Measurements from ENCODE around the gene PDE4B. TPM values are rescaled to one million over a fixed set of nuclear protein-coding genes. Genes with fewer than 3 reads are reported as not detected.

Gene PDE4B
- total RNA-seq, 1 donor from 2014 or later: 7.6 TPM

DNA sequence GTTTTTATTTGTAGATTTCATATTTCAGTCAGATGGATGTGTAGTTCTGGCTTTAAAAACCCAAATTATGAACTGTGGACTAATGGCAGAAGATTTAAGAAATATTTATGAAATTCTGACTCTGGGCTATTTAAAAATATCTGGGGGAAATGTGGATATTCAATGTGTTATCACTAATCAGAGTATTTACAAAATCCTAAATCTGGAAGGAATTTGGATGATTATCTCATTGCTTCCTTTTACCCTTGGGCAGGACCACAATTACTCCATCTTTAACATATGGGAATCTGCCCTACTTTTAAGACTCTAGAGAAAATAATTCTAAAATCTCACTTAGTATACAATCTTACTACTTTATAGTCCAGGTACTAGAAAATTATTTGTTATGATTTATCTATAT lies 203.2 kb downstream of the PDE4B start:
- Mint-ChIP-seq H3K27me3 (ENCODE audit: low read depth, unreplicated experiment) (no peaks in the 10 kb centered on the region), H3K9me3 (ENCODE audit: unreplicated experiment) (no peaks in the 10 kb centered on the region), H3K4me1 (ENCODE audit: low read depth, unreplicated experiment) (peaks cover 3% of the 10 kb centered on the region), H3K36me3 (ENCODE audit: low read depth, unreplicated experiment) (no peaks in the 10 kb centered on the region), H3K27ac (ENCODE audit: unreplicated experiment) (no peak overlapping the region), H3K4me3 (ENCODE audit: unreplicated experiment) (no peak overlapping the region)
- Histone ChIP-seq H3K4me3 (ENCODE audit: insufficient read depth, low read depth, low read length) (no peak overlapping the region), H3K4me2 (ENCODE audit: low read length) (no peak overlapping the region), H3K79me2 (ENCODE audit: insufficient read depth, low read length) (no peaks in the 10 kb centered on the region), H3K36me3 (ENCODE audit: insufficient read depth, low read length) (no peaks in the 10 kb centered on the region), H4K20me1 (ENCODE audit: insufficient read depth, low read length) (no peaks in the 10 kb centered on the region), H3K9ac (ENCODE audit: low read length) (no peak overlapping the region), H3K4me1 (ENCODE audit: insufficient read depth, low read length) (no peaks in the 10 kb centered on the region), H3K27me3 (ENCODE audit: insufficient read depth, low read length) (no peaks in the 10 kb centered on the region), H3K27ac (ENCODE audit: low read depth, low read length) (no peak overlapping the region), H3K9me3 (ENCODE audit: insufficient read depth, low read depth, low read length) (no peaks in the 10 kb centered on the region), H2AFZ (ENCODE audit: low read depth, low read length) (no peak overlapping the region)
- no peak for DNase-seq (ENCODE audit: low read depth)
- FAIRE-seq: no peak
- TF ChIP-seq, protein P1, sequence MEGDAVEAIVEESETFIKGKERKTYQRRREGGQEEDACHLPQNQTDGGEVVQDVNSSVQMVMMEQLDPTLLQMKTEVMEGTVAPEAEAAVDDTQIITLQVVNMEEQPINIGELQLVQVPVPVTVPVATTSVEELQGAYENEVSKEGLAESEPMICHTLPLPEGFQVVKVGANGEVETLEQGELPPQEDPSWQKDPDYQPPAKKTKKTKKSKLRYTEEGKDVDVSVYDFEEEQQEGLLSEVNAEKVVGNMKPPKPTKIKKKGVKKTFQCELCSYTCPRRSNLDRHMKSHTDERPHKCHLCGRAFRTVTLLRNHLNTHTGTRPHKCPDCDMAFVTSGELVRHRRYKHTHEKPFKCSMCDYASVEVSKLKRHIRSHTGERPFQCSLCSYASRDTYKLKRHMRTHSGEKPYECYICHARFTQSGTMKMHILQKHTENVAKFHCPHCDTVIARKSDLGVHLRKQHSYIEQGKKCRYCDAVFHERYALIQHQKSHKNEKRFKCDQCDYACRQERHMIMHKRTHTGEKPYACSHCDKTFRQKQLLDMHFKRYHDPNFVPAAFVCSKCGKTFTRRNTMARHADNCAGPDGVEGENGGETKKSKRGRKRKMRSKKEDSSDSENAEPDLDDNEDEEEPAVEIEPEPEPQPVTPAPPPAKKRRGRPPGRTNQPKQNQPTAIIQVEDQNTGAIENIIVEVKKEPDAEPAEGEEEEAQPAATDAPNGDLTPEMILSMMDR (IDR thresholded peaks at IDR 0.05; ENCODE audit: insufficient read depth, low read depth, low read length): no peak
- TF ChIP-seq EZH2 (IDR thresholded peaks at IDR 0.05; ENCODE audit: insufficient read depth, low read length): no peak

DNA sequence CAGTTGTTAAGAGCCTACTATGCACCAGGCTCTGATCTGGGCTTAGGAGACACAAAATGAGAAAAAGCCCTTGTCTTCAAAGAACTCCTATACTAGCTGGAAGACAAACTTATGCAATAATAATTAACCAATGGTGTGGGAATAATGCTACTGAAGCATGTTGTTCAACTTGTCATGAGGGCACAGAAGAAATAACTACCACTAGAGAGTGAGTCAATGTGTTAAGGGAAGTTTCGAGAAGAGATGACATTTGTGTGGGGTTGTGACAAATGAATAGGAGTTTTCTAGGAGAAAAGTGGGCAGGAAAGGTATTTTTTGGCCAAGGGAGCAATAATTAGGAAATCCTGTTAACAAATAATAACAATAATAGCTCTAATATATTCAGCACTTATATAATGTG lies 205.0 kb downstream of the PDE4B start:
- no peaks in the 10 kb centered on the region for H3K9me3 Mint-ChIP-seq (ENCODE audit: unreplicated experiment)

More for the DNA sequence above, 205.0 kb downstream of the PDE4B start:
- no peaks in the 10 kb centered on the region for H3K4me1 ChIP-seq (ENCODE audit: insufficient read depth, low read length)
- H3K27me3 Mint-ChIP-seq (ENCODE audit: low read depth, unreplicated experiment): no peaks in the 10 kb centered on the region
- no peaks in the 10 kb centered on the region for H3K79me2 ChIP-seq (ENCODE audit: insufficient read depth, low read length)
- TF ChIP-seq, protein P1 (IDR thresholded peaks at IDR 0.05; ENCODE audit: insufficient read depth, low read depth, low read length): no peak
- TF ChIP-seq EZH2 (IDR thresholded peaks at IDR 0.05; ENCODE audit: insufficient read depth, low read length): no peak
- H3K27me3 ChIP-seq (ENCODE audit: insufficient read depth, low read length): no peaks in the 10 kb centered on the region
- H3K4me1 Mint-ChIP-seq (ENCODE audit: low read depth, unreplicated experiment): peaks cover 3% of the 10 kb centered on the region
- no peak overlapping the region for H3K9ac ChIP-seq (ENCODE audit: low read length)
- no peak overlapping the region for H3K4me3 ChIP-seq (ENCODE audit: insufficient read depth, low read depth, low read length)
- no peak overlapping the region for H2AFZ ChIP-seq (ENCODE audit: low read depth, low read length)
- H3K27ac ChIP-seq (ENCODE audit: low read depth, low read length): no peak overlapping the region
- no peaks in the 10 kb centered on the region for H4K20me1 ChIP-seq (ENCODE audit: insufficient read depth, low read length)
- H3K27ac Mint-ChIP-seq (ENCODE audit: unreplicated experiment): no peak overlapping the region
- no peak overlapping the region for H3K4me3 Mint-ChIP-seq (ENCODE audit: unreplicated experiment)
- no peak overlapping the region for H3K4me2 ChIP-seq (ENCODE audit: low read length)
- H3K36me3 ChIP-seq (ENCODE audit: insufficient read depth, low read length): no peaks in the 10 kb centered on the region
- DNase-seq (ENCODE audit: low read depth): no peak
- FAIRE-seq: no peak
- no peaks in the 10 kb centered on the region for H3K9me3 ChIP-seq (ENCODE audit: insufficient read depth, low read depth, low read length)
- H3K36me3 Mint-ChIP-seq (ENCODE audit: low read depth, unreplicated experiment): no peaks in the 10 kb centered on the region
